PFSK-1 (cell line): ENCODE results near the gene BTNL2.

ENCODE experiments used
- POLR2AphosphoS5 ChIP-seq: IDR thresholded peaks from 2 replicates; pipeline ENCODE4 v1.6.1; 2012; ENCODE audit warnings: low read depth, mild to moderate bottlenecking, control low read depth, low read length, moderate library complexity
- REST ChIP-seq, 2 experiments: IDR thresholded peaks; 2 replicates each; pipeline versions ENCODE4 v1.6.1 to v1.8.0; 2011 to 2012; ENCODE audit warnings: low read depth in 2 of 2, low read length in 2 of 2, control low read depth in 1 of 2, inconsistent platforms in 1 of 2, mild to moderate bottlenecking in 1 of 2, moderate library complexity in 1 of 2; ENCODE audit not compliant: insufficient read depth in 1 of 2
- TAF1 ChIP-seq: IDR thresholded peaks from 2 replicates; pipeline ENCODE4 v1.6.1; 2012; ENCODE audit warnings: low read length, control low read depth, borderline replicate concordance; ENCODE audit not compliant: insufficient read depth

GRCh38 chr6:32375739-32376529, 31.0 kb downstream of the BTNL2 start:
- TF ChIP-seq TAF1 (no peak), POLR2AphosphoS5 (no peak), REST (IDR thresholded peaks at IDR 0.05; ENCODE audit: insufficient read depth in 1 of 2, low read depth in 2 of 2, low read length in 2 of 2) (no peak)
